A172 (cell line): ENCODE measurements around the gene PAIP2B. TPM values are rescaled to one million over a fixed set of nuclear protein-coding genes. Genes with fewer than 3 reads are reported as not detected.

Experiments
- DNase-seq: peaks from one replicate; pipeline ENCODE4 v3.0.0-alpha.2; 2015; ENCODE audit warnings: low spot score
- total RNA-seq: library from RNA; depleted of rRNA; stranded (reverse); fragments of >200 nt; shearing (Covaris generic); gene quantifications from 2 replicates; pipeline ENCODE4 v1.2.3, GENCODE V29; 2014; rRNA removed

The PAIP2B gene
- total RNA-seq, 1 experiment from 2014 or later = 0.28 TPM

- no peak for DNase-seq
Observed at GRCh38 chr2:71153585-71154224, 73.2 kb downstream of the PAIP2B start.

GRCh38 chr2:71151620-71152019 is 75.3 kb downstream of the PAIP2B start:
- DNase-seq = no peak

GRCh38 chr2:71150082-71150816 is 76.7 kb downstream of the PAIP2B start:
- DNase-seq = no peak

- no peak for DNase-seq
Observed at GRCh38 chr2:71148506-71149063, 78.3 kb downstream of the PAIP2B start.

GRCh38 chr2:71143782-71144181 is 83.1 kb downstream of the PAIP2B start:
- no peak for DNase-seq

GRCh38 chr2:71136174-71136573 is 90.7 kb downstream of the PAIP2B start:
- DNase-seq = no peak

- DNase-seq = no peak
Observed at GRCh38 chr2:71133603-71134002, 93.3 kb downstream of the PAIP2B start.

Other genes with a start within 250 kb of the PAIP2B start
- not detected in 2 replicates for gene ANKRD53, start 248.5 kb downstream of the PAIP2B start, total RNA-seq
- gene TEX261, start 232.2 kb downstream of the PAIP2B start, total RNA-seq = 41.4 and 49.5 TPM in 2 replicates
- 73.3 and 128 TPM in 2 replicates for gene NAGK, start 158.5 kb downstream of the PAIP2B start, total RNA-seq
- gene MCEE, start 96.9 kb downstream of the PAIP2B start, total RNA-seq = 3.9 and 4.4 TPM in 2 replicates
- gene MPHOSPH10, start 96.5 kb downstream of the PAIP2B start, total RNA-seq = 46.4 and 64.3 TPM in 2 replicates
- 72.5 and 118 TPM in 2 replicates for gene ZNF638, start 104.7 kb upstream of the PAIP2B start, total RNA-seq
- gene DYSF, start 226.5 kb upstream of the PAIP2B start, total RNA-seq = 10.6 and 13.6 TPM in 2 replicates